GM11168 (cell line): ENCODE measurements around the gene FBXL7.

ENCODE experiments used
- in situ Hi-C: fragments of 300-500 bp; cut with MboI; formaldehyde crosslinking; loops from one replicate; pipeline ENCODE4 v1.12.0; 2022; ENCODE audit warnings: low sequenced_read_pairs; ENCODE audit not compliant: unreplicated experiment

The FBXL7 gene

DNA sequence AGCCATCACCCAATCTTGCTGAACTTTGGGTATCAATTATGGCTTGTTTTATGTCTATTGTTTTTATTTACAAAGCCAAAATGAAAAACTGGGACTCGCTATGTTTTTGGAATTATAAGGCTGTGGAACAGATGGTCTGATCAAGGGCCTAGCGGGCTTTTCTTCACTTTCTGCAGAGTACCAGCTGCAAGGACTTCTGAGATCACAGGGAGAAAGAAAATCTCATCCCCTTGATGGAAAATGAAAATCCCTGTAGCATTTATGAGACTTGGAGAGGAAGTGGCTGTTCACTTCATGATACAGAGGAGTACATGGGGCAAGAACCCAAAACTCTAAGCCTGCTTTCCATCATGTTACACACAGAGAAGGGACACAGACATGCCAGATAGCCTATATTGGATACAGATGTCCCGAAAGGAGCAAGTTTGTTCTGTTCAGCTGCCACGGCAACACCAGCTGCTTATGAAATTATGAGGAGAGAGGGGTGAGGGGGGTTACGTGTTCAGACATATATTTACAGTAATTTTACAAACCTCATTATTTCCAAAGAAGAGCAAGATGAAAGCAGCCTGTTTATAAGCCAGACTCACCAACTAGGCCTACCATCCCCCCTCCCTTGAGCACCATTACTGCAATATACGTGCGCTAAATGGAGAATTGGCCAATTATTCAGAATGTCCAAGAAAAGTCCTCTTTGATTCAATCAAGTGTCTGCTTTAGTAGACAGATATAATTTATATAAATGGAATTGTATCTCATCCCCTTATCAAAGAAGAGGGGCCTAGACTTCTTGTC, 459.6 kb downstream of the FBXL7 start:
- in situ Hi-C loops: no loop called here

DNA sequence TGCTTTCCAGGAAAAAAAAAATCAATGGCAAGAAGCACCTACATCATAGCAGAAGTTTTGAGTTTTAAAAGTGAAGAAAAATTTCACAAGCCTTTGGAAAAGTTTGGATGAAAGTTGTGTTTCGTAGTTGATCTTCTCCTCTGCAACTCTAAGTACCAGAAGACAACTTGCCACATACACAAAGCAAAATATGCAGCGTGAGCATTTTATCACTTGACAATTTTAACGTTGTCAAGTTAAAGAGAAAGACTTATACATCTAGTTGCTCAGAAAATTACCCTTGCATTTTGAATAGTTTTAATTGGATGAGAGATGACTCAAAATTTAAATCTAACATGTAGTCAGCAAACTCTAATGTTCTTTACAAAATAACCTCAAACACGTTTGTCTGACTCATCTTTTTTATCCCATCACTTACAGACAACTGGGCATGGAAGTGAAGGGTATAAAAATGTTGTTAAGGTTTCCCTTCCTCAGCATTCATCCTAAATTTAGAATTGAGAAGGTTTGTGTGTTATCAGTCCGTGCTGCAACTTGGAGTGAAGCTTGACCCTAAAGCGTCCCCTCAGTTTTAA, 466.2 kb downstream of the FBXL7 start:
- in situ Hi-C loops: no loop called here

DNA sequence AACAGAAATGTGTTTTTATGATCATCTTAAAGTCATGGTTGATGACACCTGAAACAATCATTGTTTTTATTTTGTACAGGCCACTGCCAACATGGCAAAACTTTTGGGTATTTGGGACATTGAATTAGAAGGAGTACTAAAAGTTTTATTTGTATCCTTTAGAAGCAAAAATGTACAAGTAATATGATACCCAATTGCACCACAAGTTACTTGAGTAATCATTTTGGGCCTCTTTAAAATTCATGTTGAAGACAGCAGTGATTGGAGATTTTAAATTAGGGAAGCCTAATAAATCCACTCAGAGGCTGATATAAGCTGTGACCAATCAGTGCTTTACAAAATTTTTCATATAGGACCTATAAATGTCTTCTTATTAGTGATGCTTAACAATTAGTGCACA, 466.7 kb downstream of the FBXL7 start:
- in situ Hi-C loops: no loop called here

DNA sequence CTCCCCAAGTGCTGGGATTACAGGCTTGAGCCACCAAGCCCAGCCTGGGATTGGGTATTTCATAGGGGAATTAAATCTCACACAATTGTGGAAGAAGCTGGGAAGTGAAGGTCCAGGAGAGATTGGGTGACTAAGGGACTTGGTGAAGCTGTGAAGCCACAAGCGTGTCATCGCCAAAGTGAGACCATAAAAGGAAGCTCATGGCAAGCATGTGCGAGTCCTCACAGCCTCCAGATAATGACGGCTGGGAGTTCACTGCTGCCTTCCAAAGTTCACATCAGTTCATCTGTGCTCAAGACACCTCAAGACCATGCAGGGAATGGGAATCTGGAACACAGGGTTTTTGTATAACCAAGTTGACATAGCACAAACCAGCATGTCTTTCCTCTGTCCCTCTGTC, 469.0 kb downstream of the FBXL7 start:
- in situ Hi-C loops: no loop called here

DNA sequence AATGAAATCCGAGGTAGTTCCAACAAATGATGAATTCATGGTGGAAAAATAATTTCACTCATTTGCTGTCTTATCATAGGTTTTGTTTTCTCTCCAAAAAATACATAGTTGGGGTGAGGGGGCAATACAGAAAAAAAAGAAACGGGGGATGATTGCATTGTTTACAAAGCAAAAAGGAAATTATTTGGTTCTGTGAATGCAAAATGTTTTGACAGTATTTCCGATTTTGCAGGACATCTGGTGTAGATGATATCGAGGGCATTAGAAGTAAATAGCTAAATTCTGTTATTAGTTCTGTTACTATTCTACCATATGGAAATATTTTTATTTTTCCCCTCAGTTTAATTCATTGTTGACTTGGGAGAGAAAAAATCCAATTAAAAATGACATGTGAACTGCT, 477.9 kb downstream of the FBXL7 start:
- in situ Hi-C loops: no loop called here

DNA sequence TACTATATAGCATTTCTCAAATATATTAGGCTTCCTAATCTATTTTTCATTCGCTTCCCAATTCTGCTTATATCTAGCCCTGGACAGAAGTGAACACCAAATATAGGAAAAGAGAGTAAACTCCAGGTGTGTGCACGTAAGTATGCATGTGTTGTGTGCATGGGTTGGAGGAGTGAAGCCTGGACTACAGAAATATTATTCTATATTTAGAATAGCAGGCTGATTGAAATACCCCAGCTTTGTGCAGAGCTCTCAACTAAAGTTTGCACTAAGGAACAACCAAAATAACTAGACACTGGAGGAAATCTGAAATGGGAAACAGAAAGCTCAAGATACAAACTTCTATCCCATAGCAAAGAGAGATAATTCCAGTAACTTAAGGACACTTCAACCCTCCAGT, 480.9 kb downstream of the FBXL7 start:
- in situ Hi-C loops: no loop called here

DNA sequence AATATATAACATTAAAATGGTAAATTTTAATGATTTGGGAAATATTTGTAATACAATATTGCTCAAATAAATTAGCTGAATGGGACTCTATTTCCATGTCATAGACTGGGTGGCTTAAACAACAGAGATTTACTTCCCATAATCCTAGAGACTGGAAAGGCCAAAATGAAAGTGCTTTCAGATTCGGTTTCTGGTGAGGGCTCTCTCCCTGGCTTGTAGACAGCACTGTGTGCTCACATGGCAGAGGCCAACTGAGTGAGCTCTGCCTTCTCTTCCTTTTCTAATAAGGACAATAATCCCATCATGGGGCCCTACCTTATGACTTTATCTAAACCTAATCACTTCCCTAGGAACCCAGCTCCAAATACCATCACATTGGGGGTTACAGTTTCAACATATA, 483.4 kb downstream of the FBXL7 start:
- in situ Hi-C loops: no loop called here
